Stimulated activated CD8-positive, alpha-beta memory T cell treated with anti-CD3 and anti-CD28 coated beads, Interleukin-15, amount 100 ng/mL, for 1 hour (primary cell): ENCODE data around the gene BANP.
"Not testable (repeated sequence)": the region's sequence is repeated elsewhere in the genome, so short reads cannot be mapped to it uniquely, and the experiment has no call there.

Source experiments
- DNase-seq: peaks from one replicate; pipeline ENCODE4 v3.0.0-alpha.2; 2020; ENCODE audit warnings: low read depth

Gene BANP

DNA sequence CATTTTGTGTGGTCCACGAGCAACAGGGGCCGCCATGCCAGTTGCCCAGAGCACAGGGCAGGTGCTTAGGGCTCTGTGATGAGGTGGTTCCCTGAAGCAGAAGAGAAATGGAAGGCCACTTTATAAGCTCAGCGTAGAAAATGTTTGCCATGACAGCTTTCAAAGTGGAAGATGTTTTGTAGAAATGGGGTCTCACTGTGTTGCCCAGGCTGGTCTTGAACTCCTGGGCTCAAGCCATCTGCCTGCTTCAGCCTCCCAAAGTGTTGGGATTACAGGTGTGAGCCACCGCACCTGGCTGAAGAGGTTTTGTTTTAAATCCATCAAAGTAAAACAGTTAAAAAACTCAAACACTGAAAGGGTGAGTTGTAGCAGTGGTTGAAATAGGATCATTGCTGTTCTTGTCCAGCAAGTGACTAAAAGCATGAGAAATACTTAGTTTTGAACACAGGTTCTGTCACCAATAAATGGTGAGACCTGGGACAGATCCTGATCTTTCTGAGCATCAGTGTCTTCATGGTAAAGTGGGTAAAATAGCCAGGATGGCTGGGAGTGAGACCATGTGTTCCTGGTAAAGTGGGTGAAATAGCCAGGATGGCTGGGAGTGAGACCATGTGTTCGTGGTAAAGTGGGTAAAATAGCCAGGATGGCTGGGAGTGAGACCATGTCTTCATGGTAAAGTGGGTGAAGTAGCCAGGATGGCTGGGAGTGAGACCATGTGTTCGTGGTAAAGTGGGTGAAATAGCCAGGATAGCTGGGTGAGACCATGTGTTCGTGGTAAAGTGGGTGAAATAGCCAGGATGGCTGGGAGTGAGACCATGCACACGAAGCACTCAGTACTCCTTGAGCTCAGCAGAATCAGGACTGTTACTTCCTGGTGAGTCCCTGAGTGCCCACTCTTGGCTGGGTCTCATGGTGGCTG, 46.0 kb downstream of the BANP start:
- DNase-seq: no peak

DNA sequence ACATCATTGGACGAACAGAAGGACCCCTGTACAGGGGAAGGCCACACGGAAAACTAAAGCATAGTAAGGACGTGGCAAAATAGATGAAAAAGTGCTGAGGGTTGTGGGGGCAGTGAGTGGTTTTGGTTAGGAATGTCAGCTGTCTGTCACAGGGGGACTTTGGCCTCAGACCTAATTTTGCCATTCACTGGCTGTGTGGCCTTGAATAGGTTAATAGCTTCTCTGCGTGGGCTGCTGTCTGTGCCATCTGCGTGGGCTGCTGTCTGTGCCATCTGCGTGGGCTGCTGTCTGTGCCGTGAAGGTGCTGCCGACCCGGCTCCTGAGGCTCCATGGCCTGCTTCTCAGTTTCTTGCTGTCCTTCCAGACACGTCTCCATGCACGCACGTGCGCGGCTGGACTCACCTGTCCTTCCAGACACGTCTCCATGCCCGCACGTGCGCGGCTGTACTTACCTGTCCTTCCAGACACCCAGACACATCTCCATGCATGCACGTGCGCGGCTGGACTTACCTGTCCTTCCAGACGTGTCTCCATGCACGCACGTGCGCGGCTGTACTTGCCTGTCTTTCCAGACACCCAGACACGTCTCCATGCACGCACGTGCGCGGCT, 47.1 kb downstream of the BANP start:
- DNase-seq: not testable (repeated sequence)

DNA sequence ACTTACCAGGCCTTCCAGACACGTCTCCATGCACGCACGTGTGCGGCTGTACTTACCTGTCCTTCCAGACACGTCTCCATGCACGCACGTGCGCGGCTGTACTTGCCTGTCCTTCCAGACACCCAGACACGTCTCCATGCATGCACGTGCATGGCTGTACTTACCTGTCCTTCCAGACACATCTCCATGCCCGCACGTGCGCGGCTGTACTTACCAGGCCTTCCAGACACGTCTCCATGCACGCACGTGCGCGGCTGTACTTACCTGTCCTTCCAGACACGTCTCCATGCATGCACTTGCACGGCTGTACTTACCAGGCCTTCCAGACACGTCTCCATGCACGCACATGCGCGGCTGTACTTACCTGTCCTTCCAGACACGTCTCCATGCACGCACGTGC, 47.8 kb downstream of the BANP start:
- DNase-seq: not testable (repeated sequence)

DNA sequence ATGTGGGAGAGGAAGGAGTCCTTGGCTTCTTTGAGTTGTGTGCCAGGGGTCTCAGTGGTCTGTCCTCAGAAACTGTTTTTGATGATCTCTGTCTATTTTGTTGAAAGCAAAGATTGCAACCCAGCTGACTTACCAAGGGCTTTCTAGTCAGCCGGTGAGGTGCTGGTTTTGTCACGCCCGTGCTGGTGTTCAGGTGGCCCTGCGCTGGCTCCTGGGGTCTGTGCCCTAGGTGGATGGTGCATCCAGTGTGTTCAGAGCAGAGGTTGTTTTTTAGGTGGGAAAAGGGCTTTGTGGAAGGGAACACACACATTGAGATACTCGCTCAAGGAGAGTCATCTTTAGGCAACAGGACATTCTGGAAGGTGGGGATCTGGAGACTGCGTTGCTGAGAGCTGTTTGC, 51.0 kb downstream of the BANP start:
- DNase-seq: no peak

DNA sequence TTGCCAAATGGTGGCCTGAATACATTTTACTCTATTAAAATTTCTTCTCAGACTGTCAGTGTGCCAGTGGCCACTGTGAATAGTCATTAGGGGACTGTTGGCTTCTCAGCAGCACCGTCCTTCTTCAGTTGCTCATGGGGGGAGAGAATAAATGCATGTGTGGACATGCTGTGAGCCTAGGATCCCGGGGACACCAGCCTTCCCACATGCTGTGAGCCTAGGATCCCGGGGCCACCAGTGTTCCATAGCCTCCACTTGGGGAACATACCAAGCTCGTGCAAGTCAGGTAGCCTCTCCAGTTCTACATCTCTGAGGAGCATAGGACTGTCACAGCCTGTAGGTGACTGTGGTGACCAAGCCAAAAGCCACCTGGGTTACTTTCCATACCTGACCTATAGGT, 51.5 kb downstream of the BANP start:
- no peak for DNase-seq

DNA sequence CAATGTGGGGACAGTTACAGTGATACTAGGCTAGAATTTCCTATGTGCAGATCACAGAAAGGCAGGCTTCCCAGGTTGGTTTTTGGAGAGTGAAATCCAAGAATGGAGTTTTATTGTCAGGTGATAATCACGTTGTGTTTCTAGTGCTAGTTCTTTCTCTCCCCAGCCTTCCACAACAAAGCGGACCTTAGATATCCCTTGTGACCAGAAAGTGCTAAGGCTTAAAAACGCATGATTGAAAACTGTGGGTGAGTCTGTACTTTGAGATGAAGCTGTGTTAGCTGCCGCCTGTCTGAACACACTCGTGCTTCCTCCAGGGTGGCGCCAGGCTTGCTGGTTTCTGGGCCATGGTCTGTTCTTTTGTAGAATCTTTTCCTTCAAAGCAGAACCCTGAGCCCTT, 52.1 kb downstream of the BANP start:
- DNase-seq: no peak

DNA sequence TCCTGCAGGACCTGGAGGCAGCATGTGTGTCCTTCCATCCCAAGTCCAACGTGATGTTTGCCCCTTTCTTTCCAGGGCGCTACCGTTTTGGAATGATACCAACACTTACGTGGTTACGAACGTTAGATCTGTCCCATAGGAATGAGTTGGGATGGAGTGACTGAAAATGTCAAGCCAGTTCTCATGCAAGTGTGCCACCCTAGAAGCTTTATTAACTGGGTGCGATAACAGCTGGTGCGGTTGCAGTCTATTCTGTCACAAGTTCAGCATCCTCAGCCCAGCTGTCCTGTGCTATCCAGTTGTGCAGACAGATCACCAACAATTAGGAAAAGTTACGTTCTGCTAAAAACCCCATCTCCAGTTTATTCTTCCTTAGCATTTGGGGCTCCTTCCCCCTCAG, 52.5 kb downstream of the BANP start:
- DNase-seq: no peak

DNA sequence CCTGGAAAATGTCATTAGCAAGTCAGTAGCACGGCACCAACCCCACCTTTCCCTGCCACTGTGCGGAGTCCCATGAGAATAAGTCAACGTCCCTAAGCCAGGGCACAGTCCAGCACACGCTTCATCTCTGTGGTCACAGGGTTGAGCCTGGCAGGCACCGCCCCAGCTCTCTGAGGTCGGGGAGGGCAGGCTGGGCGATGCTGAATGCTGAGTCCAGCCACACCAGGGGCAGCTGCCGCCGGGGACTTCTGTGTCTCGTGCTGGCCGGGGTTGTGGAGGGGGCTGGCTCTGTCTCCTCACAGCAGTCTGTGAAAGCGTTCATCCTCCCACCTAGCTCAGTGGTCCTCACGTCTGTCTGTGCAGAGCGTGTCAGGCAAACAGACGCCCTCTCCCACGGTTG, 53.2 kb downstream of the BANP start:
- no peak for DNase-seq

DNA sequence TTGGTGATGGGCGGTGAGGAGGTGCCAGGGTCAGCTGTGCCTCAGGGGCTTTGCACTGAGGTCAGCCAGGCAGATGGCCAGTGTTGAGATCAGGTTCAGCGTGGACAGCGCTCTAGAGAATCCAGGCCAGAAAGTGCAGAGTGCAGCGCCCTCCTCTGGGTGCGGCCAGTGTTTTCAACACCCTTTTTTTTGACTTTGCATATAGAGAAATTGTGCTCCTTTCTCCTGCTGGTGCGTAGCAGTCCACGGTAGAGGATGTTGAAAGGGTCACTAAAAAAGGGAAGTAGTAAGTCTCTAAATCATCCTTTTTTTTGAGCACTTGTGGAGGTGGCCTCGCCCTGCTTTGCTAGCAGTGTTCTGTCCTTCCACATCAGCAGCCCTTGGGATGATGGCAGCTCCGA, 53.9 kb downstream of the BANP start:
- DNase-seq: no peak

DNA sequence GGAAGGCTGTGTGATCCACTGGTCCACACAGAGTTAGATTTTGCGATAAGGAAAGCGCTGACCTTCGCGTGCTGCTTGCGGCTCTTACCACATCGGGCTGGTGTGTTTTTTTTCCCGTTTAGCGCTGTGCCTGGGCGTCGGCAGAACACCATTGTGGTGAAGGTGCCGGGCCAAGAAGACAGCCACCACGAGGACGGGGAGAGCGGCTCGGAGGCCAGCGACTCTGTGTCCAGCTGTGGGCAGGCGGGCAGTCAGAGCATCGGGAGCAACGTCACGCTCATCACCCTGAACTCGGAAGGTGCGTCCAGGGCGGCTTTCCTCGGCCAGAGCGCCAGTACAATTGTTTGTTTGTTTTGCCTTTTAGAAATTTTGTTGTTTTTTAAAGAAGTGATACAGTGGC, 54.7 kb downstream of the BANP start:
- no peak for DNase-seq

DNA sequence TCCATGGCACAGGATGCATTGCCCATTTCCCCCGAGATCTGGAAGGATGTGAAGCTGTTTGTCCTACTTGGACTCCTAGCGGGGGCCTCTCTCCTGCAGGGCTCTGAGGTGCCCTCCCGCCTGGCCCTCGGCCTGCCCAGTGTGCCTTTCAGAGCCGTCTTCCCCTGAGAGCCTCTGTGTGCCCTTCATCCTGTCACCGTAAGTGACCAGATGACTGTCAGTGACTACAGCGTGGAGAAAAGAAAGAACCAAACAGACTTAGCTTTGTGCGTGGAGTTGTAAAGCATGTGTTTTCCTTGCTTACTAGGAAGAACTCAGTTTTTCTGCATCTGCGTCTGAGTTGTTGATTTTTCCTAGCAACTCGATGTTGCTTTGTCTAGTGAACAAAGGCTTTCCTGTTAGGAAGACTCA, 56.1 kb downstream of the BANP start:
- no peak for DNase-seq

DNA sequence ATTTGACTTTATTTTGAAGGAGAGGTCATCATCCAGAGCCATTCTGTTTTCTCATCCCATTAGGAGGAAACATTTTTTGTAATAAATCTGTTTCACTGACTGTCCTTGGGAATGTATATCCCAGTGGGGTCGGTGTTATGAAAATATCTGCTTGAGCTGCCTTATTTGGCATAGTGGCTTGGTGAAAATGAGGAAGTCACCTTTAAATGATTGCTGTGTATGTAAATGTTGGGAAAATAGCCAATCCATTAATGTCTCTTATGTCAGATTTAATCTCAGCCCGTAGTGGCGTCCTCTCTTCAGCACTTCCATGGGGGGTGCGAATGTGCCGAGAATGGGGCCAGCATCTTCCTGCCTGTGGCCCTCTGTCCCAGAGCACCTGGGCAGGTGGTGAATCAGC, 57.6 kb downstream of the BANP start:
- no peak for DNase-seq

DNA sequence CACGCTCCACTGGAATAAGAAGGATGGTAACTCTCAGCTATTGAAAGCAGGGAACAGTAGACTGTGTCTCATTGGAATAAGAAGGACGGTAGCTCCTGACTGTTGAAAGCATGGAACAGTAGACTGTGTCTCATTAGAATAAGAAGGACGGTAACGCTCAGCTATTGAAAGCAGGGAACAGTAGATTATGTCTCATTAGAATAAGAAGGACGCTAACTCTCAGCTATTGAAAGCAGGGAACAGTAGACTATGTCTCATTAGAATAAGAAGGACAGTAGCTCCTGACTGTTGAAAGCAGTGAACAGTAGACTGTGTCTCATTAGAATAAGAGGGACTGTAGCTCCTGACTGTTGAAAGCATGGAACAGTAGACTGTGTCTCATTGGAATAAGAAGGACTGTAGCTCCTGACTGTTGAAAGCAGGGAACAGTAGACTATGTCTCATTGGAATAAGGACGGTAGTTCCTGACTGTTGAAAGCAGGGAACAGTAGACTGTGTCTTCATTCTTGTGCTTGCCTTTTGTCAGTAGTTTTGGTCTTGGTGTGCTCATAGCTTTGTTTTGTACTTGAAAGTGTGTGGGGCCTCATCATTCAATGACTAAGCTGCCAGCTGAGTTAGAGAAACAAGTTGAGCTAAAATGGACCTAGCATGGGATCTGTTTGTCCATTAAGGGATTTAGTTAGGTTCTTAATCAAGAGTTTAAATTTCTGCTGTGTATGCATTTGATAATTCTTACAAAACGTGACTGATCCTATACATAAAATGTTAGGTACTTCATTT, 58.5 kb downstream of the BANP start:
- no peak for DNase-seq

DNA sequence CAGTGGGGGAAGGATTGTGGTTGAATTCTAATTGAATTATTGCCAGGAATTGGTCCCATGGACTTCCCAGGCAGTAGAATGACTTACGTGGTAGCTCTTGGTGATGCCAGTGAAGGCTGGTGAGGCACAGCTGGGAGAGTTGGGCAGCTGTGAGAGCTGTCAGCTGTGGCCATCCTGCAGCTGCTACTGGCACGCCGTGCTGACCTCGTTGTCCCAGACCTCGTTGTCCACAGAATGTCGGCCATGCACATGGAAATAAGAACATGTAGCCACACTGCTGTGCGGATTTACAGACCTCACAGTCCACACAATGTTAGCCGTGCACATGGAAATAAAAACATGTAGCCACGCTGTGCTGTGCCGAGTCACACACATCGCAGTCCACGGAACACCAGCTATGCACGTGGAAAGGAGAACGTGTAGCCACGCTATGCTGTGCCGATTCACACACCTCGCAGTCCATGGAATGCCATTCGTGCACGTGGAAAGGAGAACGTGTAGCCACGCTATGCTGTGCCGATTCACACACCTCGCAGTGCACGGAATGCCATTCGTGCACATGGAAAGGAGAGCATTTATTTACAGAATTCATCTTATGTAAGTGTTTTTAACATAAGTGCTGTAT, 59.2 kb downstream of the BANP start:
- no peak for DNase-seq

DNA sequence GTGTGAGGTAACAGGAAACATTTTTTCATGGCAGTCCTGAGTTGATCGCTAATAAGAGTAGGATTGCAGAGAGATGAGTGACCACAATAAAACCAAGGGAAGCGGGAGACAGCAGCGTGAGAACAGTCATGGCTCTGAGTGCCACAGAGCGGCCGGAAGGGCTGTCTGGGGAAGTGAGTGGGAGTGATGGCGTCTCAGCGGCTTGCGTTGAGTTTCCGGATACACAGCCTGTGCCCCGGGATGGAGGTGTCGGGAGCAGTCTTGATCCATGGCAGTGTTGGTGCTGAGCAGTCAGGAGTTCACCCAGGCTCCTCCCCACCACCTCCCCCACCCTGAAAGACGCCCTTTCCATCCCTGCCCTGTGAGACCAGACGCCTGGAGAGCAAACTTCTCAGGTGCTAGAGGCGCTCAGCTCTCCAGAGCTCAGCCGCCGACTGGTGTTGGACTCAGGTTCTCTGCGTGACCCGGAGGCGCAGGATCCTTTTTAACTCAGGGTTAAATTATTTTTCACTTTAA, 59.8 kb downstream of the BANP start:
- no peak for DNase-seq

DNA sequence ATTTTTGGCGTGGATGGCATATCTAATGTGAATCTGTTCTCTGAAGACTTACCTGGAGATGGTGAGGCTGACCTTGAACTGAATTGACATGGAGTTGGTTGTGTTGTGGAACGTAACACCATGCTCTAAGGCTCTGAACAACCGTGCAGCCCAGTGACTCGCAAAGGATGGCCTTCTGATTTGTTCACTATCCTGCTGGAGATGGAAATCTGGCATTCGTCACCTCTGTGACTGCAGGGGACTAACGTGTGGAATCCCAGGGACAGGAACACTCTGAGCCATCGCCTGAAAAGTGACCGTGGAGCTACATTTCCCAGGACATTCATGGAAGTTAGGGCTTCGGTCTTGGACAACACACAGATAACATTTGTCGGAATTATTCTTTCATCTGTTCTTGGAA, 61.1 kb downstream of the BANP start:
- no peak for DNase-seq

DNA sequence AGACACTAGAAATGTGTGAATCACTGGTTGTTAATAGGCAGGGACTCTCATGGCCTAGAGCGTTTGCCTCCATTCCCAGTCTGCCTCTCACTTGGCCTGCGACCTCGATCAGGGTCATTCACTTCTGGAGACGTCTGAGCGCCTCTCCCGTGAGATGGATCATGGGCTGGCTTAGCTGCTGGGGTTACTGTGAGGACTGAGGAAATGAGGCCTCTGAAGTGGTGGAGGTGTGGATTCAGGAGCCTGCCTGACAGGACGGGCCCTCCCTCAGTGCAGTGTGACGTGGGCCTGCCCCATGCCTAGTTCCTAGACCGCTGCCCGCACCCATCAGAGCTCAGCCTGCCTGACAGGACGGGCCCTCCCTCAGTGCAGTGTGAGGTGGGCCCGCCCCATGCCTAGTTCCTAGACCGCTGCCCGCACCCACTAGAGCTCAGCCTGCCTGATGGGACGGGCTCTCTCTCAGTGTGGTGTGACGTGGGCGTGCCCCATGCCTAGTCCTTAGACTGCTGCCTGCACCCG, 61.9 kb downstream of the BANP start:
- no peak for DNase-seq

DNA sequence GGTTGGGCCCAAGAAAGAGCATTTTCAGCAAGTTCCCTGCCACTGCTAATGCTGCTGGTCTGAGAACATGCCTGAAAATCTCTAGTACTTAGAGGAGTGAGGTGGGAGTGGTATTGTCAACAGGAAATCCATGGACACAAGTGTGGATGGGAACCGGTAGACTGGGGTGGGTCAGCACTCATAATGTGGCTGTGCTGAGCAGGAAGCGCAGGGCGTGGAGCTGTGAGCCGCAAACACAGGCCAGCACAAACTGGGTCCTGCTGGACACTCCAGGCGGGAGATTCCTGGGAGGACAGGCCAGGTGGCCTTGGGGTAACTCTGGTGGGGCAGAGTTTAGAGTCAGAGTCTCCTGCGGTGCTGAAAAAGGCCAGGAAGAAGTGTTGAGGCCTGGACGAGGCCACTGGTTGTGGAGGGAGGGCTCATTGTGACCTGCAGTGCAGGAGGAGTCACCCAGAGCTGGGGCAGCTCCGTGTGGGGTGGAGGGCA, 62.6 kb downstream of the BANP start:
- no peak for DNase-seq

DNA sequence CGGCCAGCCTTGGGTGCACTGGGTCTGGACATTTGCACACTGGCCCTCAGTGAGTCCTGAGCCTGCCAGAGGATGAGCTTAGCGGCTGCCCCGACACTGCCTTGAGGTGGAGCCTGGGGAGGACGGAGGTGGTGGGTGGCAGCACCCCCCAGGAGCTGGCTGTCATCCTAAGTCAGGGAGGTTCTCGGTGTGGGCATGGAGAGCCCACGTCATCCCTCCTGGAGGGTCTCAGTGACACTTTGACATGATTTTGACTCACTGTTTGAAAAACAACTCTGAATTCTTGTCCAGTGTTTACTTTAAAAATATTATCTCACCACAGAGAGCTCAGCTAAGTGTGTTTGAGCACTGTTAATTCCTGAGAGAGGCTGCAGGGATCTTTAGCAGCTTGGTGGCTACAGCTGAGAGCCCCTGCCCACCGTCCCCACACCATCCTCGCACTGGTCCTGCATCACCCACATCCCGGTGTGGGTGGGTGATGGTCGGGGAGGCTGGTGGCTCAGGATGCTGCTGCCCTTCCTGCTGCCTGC, 63.1 kb downstream of the BANP start:
- no peak for DNase-seq

DNA sequence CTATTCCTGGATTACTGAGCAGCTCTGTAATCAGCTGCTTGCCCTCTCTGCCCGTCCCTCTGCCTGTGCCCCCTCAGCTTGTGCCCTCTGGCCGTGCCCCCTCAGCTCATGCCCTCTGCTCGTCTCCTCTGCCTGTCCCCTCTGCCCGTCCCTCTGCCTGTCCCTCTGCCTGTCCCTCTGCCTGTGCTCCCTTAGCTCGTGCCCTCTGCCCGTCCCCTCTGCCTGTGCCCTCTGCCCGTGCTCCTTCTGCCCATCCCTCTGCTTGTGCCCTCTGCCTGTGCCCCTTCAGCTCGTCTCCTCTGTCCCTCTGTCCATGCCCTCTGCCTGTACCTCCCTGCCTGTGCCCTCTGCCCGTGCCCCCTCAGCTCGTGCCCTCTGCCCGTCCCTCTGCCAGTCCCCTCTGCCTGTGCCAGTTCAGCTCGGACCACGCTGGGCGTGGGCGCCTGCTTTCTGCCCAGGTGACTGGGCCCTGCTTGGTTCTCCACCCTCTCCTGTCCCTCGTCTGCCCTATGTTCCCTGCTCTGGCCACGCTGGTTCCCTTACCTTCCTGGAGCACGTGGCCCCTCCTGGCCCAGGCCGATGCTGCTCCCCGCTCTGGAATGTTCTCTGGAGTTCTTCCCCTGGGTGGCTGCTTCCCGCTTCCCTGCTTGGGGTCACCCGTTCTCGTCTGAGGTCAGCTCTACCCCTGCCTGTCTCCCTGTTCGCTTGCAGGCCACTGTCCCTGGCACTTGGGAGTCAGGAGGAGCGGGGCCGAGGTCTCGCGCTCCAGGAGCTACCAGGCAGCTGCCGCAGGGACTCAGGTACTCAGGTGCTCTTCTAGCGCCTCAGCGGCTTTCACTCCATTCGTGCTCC, 63.9 kb downstream of the BANP start:
- DNase-seq: no peak

DNA sequence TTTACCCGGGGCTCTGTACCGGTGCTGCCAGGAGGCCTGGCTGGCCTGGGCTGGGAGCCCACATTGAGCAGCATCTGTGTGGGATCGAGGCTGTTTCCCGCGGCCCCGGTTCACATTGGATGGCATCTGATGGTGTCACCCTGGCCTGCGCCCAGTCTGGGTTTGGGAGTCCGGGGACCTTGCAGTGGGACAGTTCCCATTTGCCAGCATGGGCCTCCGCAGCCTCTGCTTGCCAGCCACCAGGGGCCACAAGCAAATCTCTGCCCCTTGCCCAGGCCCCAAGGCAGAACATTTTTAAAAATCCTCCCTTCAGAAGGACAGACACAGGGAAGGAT, 64.5 kb downstream of the BANP start:
- no peak for DNase-seq
